Spleen (tissue), 11 donors: ENCODE data around the gene PPP1R3D. TPM values are rescaled to one million over a fixed set of nuclear protein-coding genes. Genes with fewer than 3 reads are reported as not detected.

Experiments used
- DNase-seq: peaks from one replicate; pipeline ENCODE4 v3.0.0-alpha.2; 2020
- H3K27ac ChIP-seq, 8 donors: fragments of 200-600 bp; sonication (generic) in 7 of 8; 1 replicate in 4 of 8; 2 replicates in 4 of 8; pipeline versions ENCODE4 v1.5.0 to v1.8.0; 2016 to 2021; ENCODE audit warnings: inconsistent platforms in 4 of 8, mild to moderate bottlenecking in 4 of 8, moderate library complexity in 1 of 8
- H3K27me3 ChIP-seq, 7 donors: fragments of 200-600 bp; sonication (generic) in 6 of 7; replicated peaks in 1 of 7; 1 replicate in 4 of 7; 2 replicates in 3 of 7; pipeline versions ENCODE4 v1.5.0 to v1.8.0; 2016 to 2021; ENCODE audit warnings: inconsistent platforms in 3 of 7, mild to moderate bottlenecking in 1 of 7
- H3K36me3 ChIP-seq, 6 donors: fragments of 200-600 bp; sonication (generic) in 5 of 6; 1 replicate in 4 of 6; 2 replicates in 2 of 6; pipeline versions ENCODE4 v1.5.0 to v1.8.0; 2016 to 2021; ENCODE audit warnings: inconsistent platforms in 2 of 6
- H3K4me1 ChIP-seq, 6 donors: fragments of 200-600 bp; sonication (generic) in 5 of 6; 1 replicate in 3 of 6; 2 replicates in 3 of 6; pipeline versions ENCODE4 v1.5.0 to v1.8.0; 2016 to 2021; ENCODE audit warnings: inconsistent platforms in 3 of 6
- H3K4me3 ChIP-seq, 8 donors: fragments of 200-600 bp; sonication (generic) in 7 of 8; 1 replicate in 4 of 8; 2 replicates in 4 of 8; pipeline versions ENCODE4 v1.5.0 to v1.8.0; 2016 to 2021; ENCODE audit warnings: inconsistent platforms in 4 of 8, mild to moderate bottlenecking in 4 of 8, moderate library complexity in 2 of 8
- H3K9me3 ChIP-seq, 8 donors: fragments of 200-600 bp; sonication (generic) in 7 of 8; 1 replicate in 4 of 8; 2 replicates in 4 of 8; pipeline versions ENCODE4 v1.5.0 to v1.8.0; 2016 to 2021; ENCODE audit warnings: inconsistent platforms in 4 of 8
- POLR2A ChIP-seq, 3 donors: fragments of 450-650 bp; IDR thresholded peaks; one replicate each; pipeline ENCODE4 v1.5.1; 2017; ENCODE audit warnings: antibody characterized with exemption in 3 of 3, mild to moderate bottlenecking in 1 of 3
- POLR2AphosphoS5 ChIP-seq, 3 donors: sonication (generic); formaldehyde crosslinking; IDR thresholded peaks; one replicate each; pipeline ENCODE4 v1.5.1; 2017; ENCODE audit warnings: antibody characterized with exemption in 3 of 3
- WGBS, 5 donors: extraction: QIAGEN DNeasy Blood & Tissue Kit in 3 of 5; methylation state at CpG; one replicate each; pipeline versions ENCODE4 v1.1.5 to v1.1.7; 2013 to 2018; 5-methylcytosine and 5-hydroxymethylcytosine counted together
- intact Hi-C: fragments of 100-400 bp; cut with DNase I; formaldehyde crosslinking; loops from one replicate; pipeline ENCODE4 v1.15.0; 2023; ENCODE audit warnings: low total_unique reads
- polyA plus RNA-seq, 3 donors: library from polyadenylated mRNA; stranded (reverse); fragments of 200-250 nt; gene quantifications; one replicate each; pipeline ENCODE4 v1.2.1, GENCODE V29; 2013
- total RNA-seq, 7 donors: library from RNA; depleted of rRNA in 3 of 7; stranded (reverse); fragments of >200 nt in 3 of 7; fragmentation: NEBNext Ultra II Directional in 4 of 7; extraction: Animal tissue kit (Norgen Biotek cat#: 25700) in 4 of 7; gene quantifications; one replicate each; pipeline versions ENCODE4 v1.1.0 to v1.2.1, GENCODE V29; 2016 to 2021
- TF ChIP-seq, protein P1 (sequence below), 11 experiments: fragments of 200-600 bp in 7 of 11; fragments of 450-650 bp in 4 of 11; sonication (generic) in 4 of 11; IDR thresholded peaks in 8 of 11; conservative IDR thresholded peaks in 3 of 11; 1 replicate in 7 of 11; 2 replicates in 4 of 11; pipeline versions ENCODE4 v1.4.0 to v1.8.0; 2016 to 2021; ENCODE audit warnings: antibody characterized with exemption in 11 of 11, inconsistent platforms in 4 of 11, mild to moderate bottlenecking in 1 of 11
- donor health status: healthy with polysubstance abuse.
- donor health status: DM: no; HTN: no; CAD: no; lungs with moderate emphysema.
- donor health status: DM: no; HTN: no; CAD: no.
- donor health status: Bipolar disorder and iron deficiency.
- donor health status: healthy.
- donor health status: DM: no; HTN: no; CAD: no.
- donor health status: DM: yes; HTN: yes; CAD: no.

The PPP1R3D gene
- total and polyA plus RNA-seq, 10 donors: 3.1 to 24.9 (median 12.5) TPM

DNA sequence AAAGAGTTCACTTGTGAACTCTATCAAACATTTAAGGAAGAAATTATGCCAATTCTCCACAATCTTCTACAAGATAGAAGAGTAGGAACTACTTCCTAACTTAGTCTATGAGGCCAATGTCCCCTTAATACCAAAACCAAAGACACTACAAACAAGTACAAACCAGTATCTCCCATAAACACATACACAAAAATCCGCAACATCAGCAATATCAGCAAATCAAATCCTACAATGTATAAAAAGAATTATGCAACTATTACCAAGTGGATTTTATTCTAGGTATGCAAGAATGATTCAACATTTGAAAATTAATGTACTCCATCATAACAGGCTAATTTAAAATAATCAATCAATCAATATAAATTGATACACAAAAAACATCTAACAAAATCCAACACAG, 52.1 kb downstream of the PPP1R3D start:
- H3K27me3 ChIP-seq: no peaks in the 10 kb centered on the region
- intact Hi-C loops: no loop called here
- WGBS, 5 donors: 93 to 100% (median 98%) methylated on average over 1 of the region's 1 CpG
- no peak overlapping the region for H3K27ac ChIP-seq
- TF ChIP-seq, protein P1, sequence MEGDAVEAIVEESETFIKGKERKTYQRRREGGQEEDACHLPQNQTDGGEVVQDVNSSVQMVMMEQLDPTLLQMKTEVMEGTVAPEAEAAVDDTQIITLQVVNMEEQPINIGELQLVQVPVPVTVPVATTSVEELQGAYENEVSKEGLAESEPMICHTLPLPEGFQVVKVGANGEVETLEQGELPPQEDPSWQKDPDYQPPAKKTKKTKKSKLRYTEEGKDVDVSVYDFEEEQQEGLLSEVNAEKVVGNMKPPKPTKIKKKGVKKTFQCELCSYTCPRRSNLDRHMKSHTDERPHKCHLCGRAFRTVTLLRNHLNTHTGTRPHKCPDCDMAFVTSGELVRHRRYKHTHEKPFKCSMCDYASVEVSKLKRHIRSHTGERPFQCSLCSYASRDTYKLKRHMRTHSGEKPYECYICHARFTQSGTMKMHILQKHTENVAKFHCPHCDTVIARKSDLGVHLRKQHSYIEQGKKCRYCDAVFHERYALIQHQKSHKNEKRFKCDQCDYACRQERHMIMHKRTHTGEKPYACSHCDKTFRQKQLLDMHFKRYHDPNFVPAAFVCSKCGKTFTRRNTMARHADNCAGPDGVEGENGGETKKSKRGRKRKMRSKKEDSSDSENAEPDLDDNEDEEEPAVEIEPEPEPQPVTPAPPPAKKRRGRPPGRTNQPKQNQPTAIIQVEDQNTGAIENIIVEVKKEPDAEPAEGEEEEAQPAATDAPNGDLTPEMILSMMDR (IDR thresholded peaks at IDR 0.05 in 8 of 11, conservative IDR thresholded peaks at IDR 0.05 in 3 of 11): no peak
- TF ChIP-seq POLR2A (IDR thresholded peaks at IDR 0.05): no peak
- no peak for TF ChIP-seq POLR2AphosphoS5 (IDR thresholded peaks at IDR 0.05)
- peaks cover 0 to 3% (median 0%) of the 10 kb centered on the region in 8 donors for H3K9me3 ChIP-seq
- H3K4me3 ChIP-seq: no peak overlapping the region
- no peaks in the 10 kb centered on the region for H3K36me3 ChIP-seq
- H3K4me1 ChIP-seq: peaks cover 0 to 15% (median 0%) of the 10 kb centered on the region in 6 donors
- DNase-seq: no peak

Other genes starting within 250 kb of the PPP1R3D start
- gene SYCP2, start 6.7 kb downstream of the PPP1R3D start, total RNA-seq: 1 to 10 TPM; 4.1 to 9.1 (median 6.1) TPM
- 1 to 10 TPM; 1.5 to 3.4 (median 1.9) TPM for gene SYCP2, start 6.7 kb downstream of the PPP1R3D start, polyA plus RNA-seq
- gene FAM217B, start 84 bp upstream of the PPP1R3D start, total RNA-seq: 10 to 100 TPM; 13.4 to 22.4 (median 18.6) TPM
- 1 to 10 TPM; 4.6 to 5.5 (median 5.4) TPM for gene FAM217B, start 84 bp upstream of the PPP1R3D start, polyA plus RNA-seq
- gene CDH26, start 18.1 kb upstream of the PPP1R3D start, total RNA-seq: 1 to 10 TPM; 1.8 to 6.2 (median 3.1) TPM
- 1 to 10 TPM in 1 of 3 donors, under 1 TPM in 2; 0.70 to 1.3 (median 0.89) TPM for gene CDH26, start 18.1 kb upstream of the PPP1R3D start, polyA plus RNA-seq